Gastrocnemius medialis (tissue), 4 donors: ENCODE measurements around the gene ALDH2.

ENCODE experiments used
- POLR2A ChIP-seq, 2 donors: fragments of 450-650 bp; IDR thresholded peaks; one replicate each; pipeline ENCODE4 v1.6.1; 2017; ENCODE audit warnings: antibody characterized with exemption in 2 of 2, mild to moderate bottlenecking in 2 of 2, moderate library complexity in 2 of 2
- TF ChIP-seq, protein P1 (sequence below), 5 experiments: fragments of 450-650 bp in 3 of 5; fragments of 200-600 bp in 2 of 5; sonication (generic) in 2 of 5; IDR thresholded peaks in 4 of 5; conservative IDR thresholded peaks in 1 of 5; 1 replicate in 4 of 5; 2 replicates in 1 of 5; pipeline ENCODE4 v1.5.1; 2016 to 2019; ENCODE audit warnings: antibody characterized with exemption in 5 of 5, mild to moderate bottlenecking in 3 of 5, moderate library complexity in 3 of 5

DNA sequence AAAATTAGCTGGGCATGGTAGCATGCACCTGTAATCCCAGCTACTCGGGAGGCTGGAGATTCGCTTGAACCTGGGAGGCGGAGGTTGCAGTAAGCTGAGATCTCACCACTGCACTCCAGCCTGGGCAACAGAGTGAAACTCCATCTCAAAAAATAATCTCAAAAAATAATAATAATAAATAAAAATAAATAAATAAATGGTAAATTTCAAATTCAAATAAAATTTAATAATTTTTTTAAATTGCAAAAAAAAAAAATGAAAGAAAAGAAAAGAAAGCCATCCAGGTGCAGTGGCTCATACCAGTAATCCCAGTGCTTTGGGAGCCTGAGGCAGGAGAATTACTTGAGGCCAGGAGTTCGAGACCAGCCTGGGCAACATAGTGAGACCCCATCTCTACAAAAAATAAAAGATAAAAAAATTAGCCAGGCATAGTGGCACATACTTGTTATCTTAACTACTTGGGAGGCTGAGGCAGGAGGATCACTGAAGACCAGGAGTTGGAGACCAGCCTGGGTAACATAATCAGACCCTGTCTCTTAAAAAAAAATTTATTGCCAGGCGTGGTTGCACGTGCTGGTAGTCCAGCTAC is 36.4 kb downstream of the ALDH2 start:
- TF ChIP-seq, protein P1, sequence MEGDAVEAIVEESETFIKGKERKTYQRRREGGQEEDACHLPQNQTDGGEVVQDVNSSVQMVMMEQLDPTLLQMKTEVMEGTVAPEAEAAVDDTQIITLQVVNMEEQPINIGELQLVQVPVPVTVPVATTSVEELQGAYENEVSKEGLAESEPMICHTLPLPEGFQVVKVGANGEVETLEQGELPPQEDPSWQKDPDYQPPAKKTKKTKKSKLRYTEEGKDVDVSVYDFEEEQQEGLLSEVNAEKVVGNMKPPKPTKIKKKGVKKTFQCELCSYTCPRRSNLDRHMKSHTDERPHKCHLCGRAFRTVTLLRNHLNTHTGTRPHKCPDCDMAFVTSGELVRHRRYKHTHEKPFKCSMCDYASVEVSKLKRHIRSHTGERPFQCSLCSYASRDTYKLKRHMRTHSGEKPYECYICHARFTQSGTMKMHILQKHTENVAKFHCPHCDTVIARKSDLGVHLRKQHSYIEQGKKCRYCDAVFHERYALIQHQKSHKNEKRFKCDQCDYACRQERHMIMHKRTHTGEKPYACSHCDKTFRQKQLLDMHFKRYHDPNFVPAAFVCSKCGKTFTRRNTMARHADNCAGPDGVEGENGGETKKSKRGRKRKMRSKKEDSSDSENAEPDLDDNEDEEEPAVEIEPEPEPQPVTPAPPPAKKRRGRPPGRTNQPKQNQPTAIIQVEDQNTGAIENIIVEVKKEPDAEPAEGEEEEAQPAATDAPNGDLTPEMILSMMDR (IDR thresholded peaks at IDR 0.05 in 4 of 5, conservative IDR thresholded peaks at IDR 0.05 in 1 of 5), result no peak
- no peak for TF ChIP-seq POLR2A (IDR thresholded peaks at IDR 0.05)
